Lower leg skin (tissue), 3 donors: ENCODE measurements around the gene CEP170.

ENCODE experiments used
- CTCF ChIP-seq, 3 donors: fragments of 450-650 bp; IDR thresholded peaks; one replicate each; pipeline ENCODE4 v1.5.1; 2016; ENCODE audit warnings: antibody characterized with exemption in 3 of 3, mild to moderate bottlenecking in 3 of 3, moderate library complexity in 2 of 3
- POLR2A ChIP-seq, 2 donors: fragments of 450-650 bp; IDR thresholded peaks; one replicate each; pipeline ENCODE4 v1.6.1; 2016 to 2017; ENCODE audit warnings: antibody characterized with exemption in 2 of 2, mild to moderate bottlenecking in 1 of 2, moderate library complexity in 1 of 2

- TF ChIP-seq CTCF (IDR thresholded peaks at IDR 0.05), result no peak
- no peak for TF ChIP-seq POLR2A (IDR thresholded peaks at IDR 0.05)
These were observed 37.7 kb downstream of the CEP170 start for GRCh38 chr1:243217349-243217748.
